Body of pancreas (tissue), 4 donors: ENCODE data around the gene SCGB2B2. TPM values are rescaled to one million over a fixed set of nuclear protein-coding genes. Genes with fewer than 3 reads are reported as not detected.
A peak's percentile ranks its signal among the peaks of the same experiment; 100 is the strongest.

Experiments
- ATAC-seq: fragments of 150-250 bp; one replicate; pipeline ENCODE4 v1.9.1; 2016
- DNase-seq, 4 donors: peaks; one replicate each; pipeline ENCODE4 v3.0.0-alpha.2; 2019
- H3K27ac ChIP-seq, 4 donors: fragments of 200-600 bp; sonication (generic); 1 replicate in 3 of 4; 2 replicates in 1 of 4; pipeline versions ENCODE4 v1.5.1 to v1.6.1; 2016 to 2019; ENCODE audit warnings: mild to moderate bottlenecking in 1 of 4, mixed read lengths in 1 of 4, moderate library complexity in 1 of 4
- H3K27me3 ChIP-seq, 2 donors: fragments of 200-600 bp; sonication (generic); one replicate each; pipeline ENCODE4 v1.6.0; 2016; ENCODE audit warnings: mild to moderate bottlenecking in 1 of 2
- H3K36me3 ChIP-seq, 2 donors: fragments of 200-600 bp; sonication (generic); replicated peaks in 1 of 2; 2 replicates each; pipeline ENCODE4 v1.5.1; 2016; ENCODE audit warnings: low read depth in 2 of 2; ENCODE audit not compliant: insufficient read depth in 1 of 2
- H3K4me1 ChIP-seq: fragments of 200-600 bp; sonication (generic); one replicate; pipeline ENCODE4 v1.6.0; 2016
- H3K4me3 ChIP-seq, 2 donors: fragments of 200-600 bp; sonication (generic); 1 replicate in 1 of 2; 2 replicates in 1 of 2; pipeline ENCODE4 v1.5.1; 2016 to 2019
- H3K9me3 ChIP-seq, 3 donors: fragments of 200-600 bp; sonication (generic); 1 replicate in 2 of 3; 2 replicates in 1 of 3; pipeline ENCODE4 v1.5.1; 2016
- CTCF ChIP-seq, 7 experiments: fragments of 450-650 bp in 4 of 7; fragments of 200-600 bp in 3 of 7; sonication (generic) in 3 of 7; IDR thresholded peaks; one replicate each; pipeline ENCODE4 v1.5.1; 2016 to 2019; ENCODE audit warnings: antibody characterized with exemption in 7 of 7
- POLR2A ChIP-seq, 3 donors: fragments of 450-650 bp; IDR thresholded peaks; one replicate each; pipeline ENCODE4 v1.6.1; 2016; ENCODE audit warnings: antibody characterized with exemption in 3 of 3, mild to moderate bottlenecking in 2 of 3
- WGBS, 2 donors: methylation state at CpG; one replicate each; pipeline ENCODE4 v1.1.5; 2017; 5-methylcytosine and 5-hydroxymethylcytosine counted together
- intact Hi-C: fragments of 100-400 bp; cut with DNase I; formaldehyde crosslinking; loops from one replicate; pipeline ENCODE4 v1.15.1; 2023
- total RNA-seq, 2 donors: library from RNA; depleted of rRNA; stranded (reverse); fragments of >200 nt; gene quantifications; one replicate each; pipeline ENCODE4 v1.1.0, GENCODE V29; 2016

Gene SCGB2B2
- 1 to 10 TPM in 1 of 2 donors, under 1 TPM in 1; 0.52 to 4.3 TPM for total RNA-seq

DNA sequence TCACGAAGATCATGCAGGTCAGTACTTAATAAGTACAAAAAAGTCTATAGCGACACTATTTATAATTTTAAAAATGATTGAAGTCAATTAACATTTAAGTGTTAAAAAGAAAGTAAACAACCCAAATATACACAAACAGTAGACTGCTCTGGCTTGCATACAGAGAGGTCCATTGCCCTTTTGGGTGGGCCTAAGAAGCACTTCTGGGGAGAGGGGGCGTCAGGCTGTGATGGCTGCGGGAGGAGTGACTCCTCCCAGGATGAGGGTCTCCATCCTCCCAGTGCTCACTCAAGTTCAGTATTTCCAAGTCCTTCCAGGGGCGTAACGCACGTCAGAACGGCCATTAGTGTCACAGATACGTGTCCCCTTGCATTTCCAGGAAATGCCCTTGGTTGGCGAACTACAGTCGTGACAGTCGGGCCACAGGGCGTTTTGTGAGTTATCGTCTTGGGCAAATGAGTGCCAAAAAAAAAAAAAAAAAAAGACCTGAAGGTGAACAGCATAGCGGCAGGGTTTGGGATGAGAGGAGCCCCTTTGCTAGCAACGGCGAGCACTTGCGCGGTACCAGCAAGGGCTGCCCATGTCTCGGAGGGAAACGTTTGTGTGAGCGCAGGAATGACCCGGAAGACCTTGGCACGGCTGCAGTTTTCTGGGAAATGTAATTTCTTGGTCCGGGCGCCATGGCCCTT lies at the start of gene SCGB2B2:
SCGB2B2 (minus strand) TSS at position 463 of the 689 bp plus-strand sequence. CDS start 82,596 bp downstream, outside the sequence.
- DNase-seq (no peak), ATAC-seq (peak; percentile 75)
- intact Hi-C loops: no loop called here
- TF ChIP-seq CTCF (IDR thresholded peaks at IDR 0.05) (peak in 3 of 7 experiments; percentile 25 to 46 (median 42)), POLR2A (IDR thresholded peaks at IDR 0.05) (no peak)
- peaks cover 30% of the 10 kb centered on the region for H3K4me1 ChIP-seq
- H3K9me3 ChIP-seq: peaks cover 0 to 6% (median 0%) of the 10 kb centered on the region in 3 donors
- peak within 1 kb of the TSS; percentile 91 to 99 (median 96) for H3K27ac ChIP-seq
- WGBS, 2 donors: 5 to 8% methylated on average over 20 to 26 of the region's 26 CpGs
- peak within 1 kb of the TSS; percentile 33 to 51 for H3K4me3 ChIP-seq
- peaks cover 0 to 10% of the 10 kb centered on the region in 2 donors for H3K36me3 ChIP-seq
- H3K27me3 ChIP-seq: no peaks in the 10 kb centered on the region

GRCh38 chr19:34725400-34725799 lies 48.4 kb upstream of the SCGB2B2 start:
- intact Hi-C loops: no loop called here
- Histone ChIP-seq H3K27ac (no peak overlapping the region), H3K27me3 (no peaks in the 10 kb centered on the region), H3K4me3 (no peak overlapping the region), H3K9me3 (no peaks in the 10 kb centered on the region), H3K36me3 (no peaks in the 10 kb centered on the region), H3K4me1 (no peaks in the 10 kb centered on the region)
- no peak for ATAC-seq
- no peak for DNase-seq
- 31 to 49% methylated on average over 6 of the region's 6 CpGs for WGBS, 2 donors
- TF ChIP-seq CTCF (IDR thresholded peaks at IDR 0.05): no peak
- no peak for TF ChIP-seq POLR2A (IDR thresholded peaks at IDR 0.05)

DNA sequence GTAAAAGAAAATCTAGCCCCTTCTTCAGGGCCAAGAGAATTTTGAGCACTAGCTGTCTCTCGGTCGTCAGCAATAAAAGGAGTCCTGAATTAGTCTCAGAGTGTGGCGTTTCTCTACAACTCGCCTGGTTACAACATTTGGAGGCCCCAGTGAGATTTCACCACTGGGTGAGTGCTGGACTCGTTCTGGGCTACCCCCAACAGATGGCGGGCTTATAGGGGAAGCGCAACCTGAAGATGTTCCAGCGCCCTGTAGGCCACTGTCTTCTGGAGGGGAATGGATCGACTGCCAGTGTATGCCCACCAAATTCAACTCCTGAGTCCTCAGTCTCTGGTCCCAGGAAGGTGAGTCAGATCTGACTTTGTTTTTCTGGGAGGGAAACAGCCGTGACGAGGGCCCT lies 45.4 kb upstream of the SCGB2B2 start:
- no peaks in the 10 kb centered on the region for H3K9me3 ChIP-seq
- intact Hi-C loops: no loop called here
- H3K36me3 ChIP-seq: no peaks in the 10 kb centered on the region
- H3K4me1 ChIP-seq: no peaks in the 10 kb centered on the region
- no peak overlapping the region for H3K4me3 ChIP-seq
- H3K27me3 ChIP-seq: no peaks in the 10 kb centered on the region
- DNase-seq: no peak
- TF ChIP-seq POLR2A (IDR thresholded peaks at IDR 0.05) (no peak), CTCF (IDR thresholded peaks at IDR 0.05) (no peak)
- ATAC-seq: no peak
- 69 to 70% methylated on average over 9 to 11 of the region's 11 CpGs for WGBS, 2 donors
- H3K27ac ChIP-seq: no peak overlapping the region

DNA sequence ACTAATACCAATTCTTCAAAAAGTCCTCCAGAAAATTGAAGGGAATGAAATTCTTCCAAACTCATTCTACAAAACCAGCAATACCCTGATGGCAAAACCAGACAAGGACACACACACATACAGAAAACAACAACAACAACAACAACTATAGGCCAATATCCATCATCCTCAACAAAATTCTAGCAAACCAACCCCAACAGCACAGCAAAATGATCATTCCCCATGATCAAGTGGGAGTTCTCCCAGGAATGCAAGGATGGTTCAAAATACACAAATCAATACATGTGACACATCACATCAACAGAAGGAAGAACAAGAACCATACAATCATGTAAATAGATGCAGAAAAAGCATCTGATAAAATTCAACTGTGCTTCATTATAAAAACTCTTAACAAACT lies 38.4 kb upstream of the SCGB2B2 start:
- intact Hi-C loops: loop anchor here (5.0 kb wide), 1 partner anchor 213 kb away; no protein-coding TSS in a partner anchor
- ATAC-seq (no peak), DNase-seq (no peak)
- no peak for TF ChIP-seq POLR2A (IDR thresholded peaks at IDR 0.05)
- no peak for TF ChIP-seq CTCF (IDR thresholded peaks at IDR 0.05)
- no peaks in the 10 kb centered on the region for H3K27me3 ChIP-seq
- no peaks in the 10 kb centered on the region for H3K36me3 ChIP-seq
- H3K27ac ChIP-seq: no peak overlapping the region
- H3K4me1 ChIP-seq: no peaks in the 10 kb centered on the region
- H3K4me3 ChIP-seq: no peak overlapping the region
- H3K9me3 ChIP-seq: no peaks in the 10 kb centered on the region

DNA sequence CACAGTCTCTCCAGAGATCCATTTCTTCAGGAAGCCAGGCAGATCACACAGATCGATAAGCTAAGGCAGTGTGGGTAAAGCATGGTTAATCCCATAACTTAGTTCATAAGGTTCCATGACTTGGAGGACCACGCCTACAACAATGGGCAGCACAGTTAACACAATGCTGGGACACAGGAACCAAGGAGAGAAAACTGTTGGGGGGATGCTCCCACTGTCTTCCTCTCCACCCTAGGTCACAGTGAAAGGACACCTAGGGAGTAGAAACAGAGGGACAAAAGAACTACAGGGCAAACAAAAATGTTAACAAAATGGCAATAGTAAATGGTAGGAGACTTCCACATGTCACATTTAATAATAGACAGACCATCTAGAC lies 36.3 kb upstream of the SCGB2B2 start:
- Histone ChIP-seq H3K36me3 (no peaks in the 10 kb centered on the region), H3K4me3 (no peak overlapping the region), H3K27ac (no peak overlapping the region), H3K4me1 (no peaks in the 10 kb centered on the region), H3K27me3 (no peaks in the 10 kb centered on the region), H3K9me3 (no peaks in the 10 kb centered on the region)
- 74 to 79% methylated on average over 2 of the region's 2 CpGs for WGBS, 2 donors
- no peak for ATAC-seq
- DNase-seq: no peak
- TF ChIP-seq CTCF (IDR thresholded peaks at IDR 0.05) (no peak), POLR2A (IDR thresholded peaks at IDR 0.05) (no peak)
- intact Hi-C loops: loop anchor here (5.0 kb wide), 1 partner anchor 76 kb away; no protein-coding TSS in a partner anchor
